T-helper 1 cell (primary cell): ENCODE measurements around the gene C16orf46.

Source experiments
- DNase-seq, 5 donors: peaks; one replicate each; pipeline ENCODE4 v3.0.0-alpha.2; 2012 to 2020

C16orf46 gene

DNA sequence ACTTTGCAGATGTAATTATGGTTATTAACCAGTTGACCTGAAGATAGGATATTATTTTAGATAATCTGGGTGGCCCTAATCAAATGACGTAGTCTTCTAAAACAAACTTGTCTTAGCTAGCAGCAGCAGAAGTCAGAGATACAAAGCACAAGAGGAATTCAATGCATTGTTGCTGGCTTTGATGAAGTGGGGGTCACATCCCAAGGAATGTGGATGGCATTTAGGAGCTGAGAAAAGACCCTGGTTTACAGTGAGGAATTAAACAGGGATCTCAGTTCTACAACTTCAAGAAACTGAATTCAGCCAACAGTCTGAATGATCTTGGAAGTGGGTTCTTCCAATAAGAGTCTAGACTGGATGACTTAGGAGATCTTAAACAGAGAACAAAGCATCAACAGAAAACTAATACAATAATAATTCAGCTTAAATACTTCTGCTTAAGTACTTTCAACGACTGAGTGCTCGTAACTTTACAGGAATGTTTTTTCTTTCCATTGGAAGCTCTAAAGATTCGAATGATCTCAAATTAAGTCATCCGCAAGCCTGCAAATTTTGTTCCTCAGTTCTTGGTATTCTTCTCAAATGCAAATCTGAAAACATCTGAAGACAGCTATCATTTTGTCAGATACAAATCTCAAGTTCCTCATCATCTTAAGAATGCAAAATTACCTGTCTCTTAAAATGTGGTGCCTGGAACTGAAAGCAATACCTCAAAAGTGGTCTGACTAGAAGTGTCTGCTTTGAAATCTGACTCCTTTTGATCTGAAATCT lies 3.3 kb downstream of the C16orf46 start:
- DNase-seq: no peak

DNA sequence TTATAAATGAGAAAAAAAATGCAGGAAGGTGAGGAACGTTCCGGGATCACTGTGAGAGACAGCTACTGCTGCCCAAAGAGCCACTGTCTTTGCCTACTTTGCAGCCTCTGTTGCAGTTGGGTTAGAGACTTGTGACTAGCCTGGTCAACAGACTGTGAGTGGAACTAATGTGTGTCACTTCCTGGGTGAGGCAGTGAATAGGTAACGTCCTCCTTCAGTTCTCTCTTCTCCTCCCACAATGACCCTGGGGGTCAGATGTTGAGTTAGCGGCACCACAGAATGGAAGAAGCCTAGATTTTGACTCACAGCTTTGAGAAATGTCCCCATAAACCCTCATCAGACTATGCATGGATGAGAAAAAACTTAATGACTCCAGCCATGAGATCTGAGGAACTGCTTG lies 5.2 kb downstream of the C16orf46 start:
- no peak for DNase-seq

DNA sequence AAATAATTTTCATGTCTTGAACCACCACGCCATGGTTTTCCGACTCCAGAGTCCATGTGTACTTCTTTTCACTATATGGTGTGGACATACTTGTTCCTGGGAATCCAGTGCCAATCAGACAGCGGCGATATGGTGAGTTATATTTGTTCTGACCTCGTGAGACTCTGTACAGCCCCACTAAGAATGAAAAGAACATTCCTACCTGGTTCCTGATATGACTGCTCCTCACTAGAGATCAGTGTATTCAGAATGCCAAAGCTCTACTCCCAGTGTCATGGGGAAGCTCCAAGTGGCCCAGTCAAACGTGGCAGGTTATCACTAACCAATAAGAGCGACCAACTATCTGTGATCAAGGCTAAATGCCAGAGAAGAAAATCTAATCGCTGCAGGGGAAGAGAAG lies 6.1 kb downstream of the C16orf46 start:
- no peak for DNase-seq

DNA sequence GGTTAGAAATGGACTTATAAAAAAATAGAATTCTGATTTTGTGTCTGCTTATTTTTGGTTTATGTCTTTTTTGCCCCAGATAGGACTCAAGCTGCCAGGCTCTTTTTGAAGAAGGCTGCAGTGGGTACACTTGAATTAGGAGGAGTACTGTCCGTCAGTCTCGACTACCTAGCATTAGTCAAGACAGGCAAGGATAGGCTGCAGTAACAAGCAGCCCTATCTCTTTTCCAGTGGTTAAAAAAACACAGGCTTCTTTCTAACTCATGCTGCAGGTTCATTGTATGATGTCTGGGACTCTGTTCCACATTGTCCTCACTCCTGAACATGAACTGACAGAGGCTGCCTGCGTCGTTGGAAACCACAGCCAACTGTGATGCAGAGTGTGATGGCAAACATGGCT lies 8.0 kb downstream of the C16orf46 start:
- no peak for DNase-seq

DNA sequence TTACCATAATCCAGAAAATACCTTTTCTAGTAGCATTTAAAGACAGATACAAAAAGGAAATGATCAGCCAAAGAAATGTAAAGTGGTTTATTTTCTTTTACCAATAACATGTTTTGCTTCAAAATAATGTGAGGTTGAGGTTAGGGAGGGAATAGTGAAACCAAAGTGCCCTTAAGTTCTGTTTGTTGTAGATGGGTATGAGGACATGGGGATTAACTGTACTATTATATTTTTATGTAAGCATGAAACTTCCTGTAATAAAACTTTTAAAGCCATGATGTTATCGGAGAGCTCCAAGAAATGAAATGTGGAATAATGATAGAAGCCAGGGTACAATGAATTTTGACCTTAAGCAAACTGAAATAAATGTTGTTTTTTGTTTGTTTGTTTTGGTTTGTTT lies 9.9 kb downstream of the C16orf46 start:
- no peak for DNase-seq

DNA sequence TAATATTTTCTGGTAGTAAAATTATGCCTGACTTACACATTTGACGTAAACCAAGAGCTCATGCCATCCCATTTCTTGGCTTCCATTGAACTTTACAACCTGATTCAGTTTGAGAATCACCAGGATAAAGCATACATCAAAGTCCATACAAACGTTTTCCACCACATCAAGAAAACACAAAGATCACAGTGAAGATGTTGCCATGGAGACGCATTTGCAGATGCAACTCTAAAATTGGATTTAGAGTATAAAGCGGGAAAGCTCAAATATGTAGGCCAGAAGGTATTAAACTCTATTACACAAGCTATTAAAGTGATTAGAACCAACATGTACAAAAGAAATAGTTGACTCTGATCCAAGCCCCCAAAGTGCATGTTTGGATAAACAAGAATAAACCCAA lies 10.4 kb downstream of the C16orf46 start:
- no peak for DNase-seq

DNA sequence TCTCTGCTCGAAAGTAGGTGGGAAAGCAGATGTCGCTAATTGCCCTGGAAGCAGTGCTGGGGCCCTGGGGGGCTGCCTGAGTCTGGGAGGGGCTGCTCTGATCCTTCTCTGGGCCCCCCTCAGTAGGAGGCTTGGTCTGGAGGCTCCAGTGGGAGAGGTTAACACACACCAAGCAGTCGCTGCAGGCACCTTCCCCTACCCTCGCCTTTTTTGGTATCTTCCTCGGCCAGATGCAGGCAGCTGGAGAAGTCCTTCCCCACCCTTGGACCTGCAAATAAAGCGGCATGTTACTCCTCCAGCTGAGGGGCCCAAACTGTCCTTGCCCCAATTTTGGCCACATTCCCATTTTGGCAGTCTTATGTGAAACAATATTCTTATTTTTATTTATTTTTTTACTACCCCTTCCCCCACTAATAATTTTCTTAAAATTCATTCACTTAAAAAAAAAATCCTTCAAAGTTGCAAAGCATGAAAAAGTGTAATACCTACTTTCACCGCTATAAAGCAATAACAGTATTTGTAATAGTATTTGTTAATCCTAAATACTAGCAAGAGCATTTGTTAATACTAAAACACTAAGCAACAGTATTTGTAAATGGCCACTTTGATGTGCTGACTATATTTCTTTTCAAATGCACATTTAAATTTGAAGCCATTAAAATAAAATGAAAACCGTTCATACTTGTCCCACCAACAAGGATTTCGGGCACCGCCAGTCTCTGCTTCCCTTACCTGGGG lies 15.0 kb downstream of the C16orf46 start:
- no peak for DNase-seq

DNA sequence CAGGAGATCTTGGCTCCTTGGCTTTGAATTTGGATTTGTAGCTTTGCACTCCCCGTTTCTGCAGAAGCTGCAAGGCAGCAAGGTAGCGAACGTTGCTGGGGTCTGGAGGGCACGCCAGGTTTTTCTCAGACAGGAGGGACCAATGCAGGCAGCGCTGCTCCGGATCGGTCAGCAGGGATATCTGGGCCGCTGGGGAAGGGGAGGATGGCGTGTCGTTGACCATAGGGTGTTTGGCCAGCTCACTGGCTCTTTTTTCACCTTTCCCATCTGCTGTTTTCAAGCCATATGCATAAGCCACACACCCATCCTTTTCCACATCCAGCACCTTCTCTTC lies 15.8 kb downstream of the C16orf46 start:
- DNase-seq: no peak

DNA sequence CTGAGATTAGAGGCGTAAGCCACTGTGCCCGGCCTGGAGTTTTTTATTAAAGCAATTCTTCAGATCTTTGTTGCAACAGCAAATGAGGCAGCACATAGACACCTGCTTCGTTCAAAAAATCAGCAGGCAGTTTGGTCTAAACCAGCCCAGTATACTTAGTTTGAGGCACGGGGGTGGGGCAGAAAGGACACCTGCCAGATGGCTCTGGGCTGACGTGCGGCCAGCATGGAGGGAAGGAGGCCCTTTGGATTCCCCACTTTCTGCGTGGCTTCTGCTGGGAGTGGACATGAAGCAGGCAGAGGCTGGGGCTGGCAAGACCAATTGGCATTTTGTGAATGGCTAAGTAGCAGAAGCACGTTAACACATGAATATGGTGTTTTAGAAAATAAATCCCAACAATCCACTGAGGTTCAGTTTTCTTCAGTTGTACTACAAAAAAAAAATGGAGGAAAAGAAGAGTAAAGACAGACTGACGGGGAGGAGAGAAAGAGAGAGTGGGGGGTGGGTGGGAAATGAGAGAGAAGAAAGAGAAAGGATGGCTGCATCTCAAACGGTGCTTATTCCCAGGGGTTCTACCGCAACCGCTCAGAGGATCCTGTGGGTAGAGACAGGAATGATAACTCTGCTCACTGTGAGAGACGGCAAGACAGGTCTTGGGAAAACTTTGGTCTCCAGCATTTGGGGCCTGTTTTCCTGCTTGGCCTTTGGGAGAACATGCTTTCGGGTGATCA lies 16.3 kb downstream of the C16orf46 start:
- no peak for DNase-seq

DNA sequence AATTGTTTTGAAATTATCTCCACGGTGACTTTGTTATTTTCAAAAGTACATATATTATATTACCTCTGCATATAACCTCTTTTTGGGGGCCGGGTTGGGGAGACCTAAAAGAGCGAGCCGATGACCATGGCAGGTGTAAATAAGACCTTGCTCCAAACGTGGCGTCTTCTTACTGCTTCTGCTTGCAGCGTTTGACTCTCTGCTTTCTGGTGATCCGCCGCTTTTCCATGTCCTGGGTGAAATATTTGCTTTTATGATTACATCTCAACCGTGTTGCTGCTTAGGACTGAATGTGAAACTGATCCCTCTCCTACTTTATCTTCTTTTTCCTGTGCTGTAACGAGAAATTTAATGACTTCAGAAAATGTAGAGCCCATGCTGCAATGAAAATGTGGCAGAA lies 23.3 kb downstream of the C16orf46 start:
- no peak for DNase-seq

DNA sequence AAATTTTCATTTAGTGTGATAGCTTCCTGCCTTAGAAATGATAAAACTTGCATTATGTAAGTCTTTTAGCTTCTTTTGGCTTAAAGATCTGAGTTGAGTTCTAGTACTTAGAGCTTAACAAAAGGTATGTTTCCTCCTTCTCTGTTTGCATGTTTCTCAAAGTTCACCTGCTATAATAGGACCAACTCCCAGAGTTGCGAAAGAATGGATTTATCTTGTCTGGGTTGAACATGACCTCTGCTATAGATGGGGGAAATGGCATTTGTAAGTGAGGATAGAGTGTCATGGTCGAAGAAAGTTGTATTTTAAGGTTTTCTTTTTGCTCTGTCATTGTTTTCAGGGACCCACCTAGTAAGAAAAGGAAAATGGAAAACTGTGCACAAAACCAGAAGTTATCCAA lies 34.2 kb downstream of the C16orf46 start:
- no peak for DNase-seq

DNA sequence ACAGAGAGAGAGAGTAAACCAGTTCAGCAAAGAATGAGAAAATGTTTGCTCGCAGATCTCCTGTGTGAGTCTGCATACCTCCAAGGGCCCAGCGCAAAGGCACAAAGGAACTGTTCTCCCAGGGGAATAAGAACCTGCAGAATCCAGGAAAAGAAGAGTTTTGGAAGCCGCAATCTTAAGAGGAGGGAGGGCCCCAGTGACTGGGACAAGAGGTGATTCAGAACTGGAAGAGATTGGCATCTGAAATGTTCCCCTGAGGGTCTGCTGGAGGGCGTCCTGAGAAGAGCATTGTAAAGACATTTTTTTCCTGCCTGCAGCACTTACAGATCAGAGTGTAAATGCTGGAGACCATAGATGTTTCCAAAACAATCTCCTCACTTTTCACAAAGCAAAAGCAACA lies 35.3 kb downstream of the C16orf46 start:
- DNase-seq: no peak

DNA sequence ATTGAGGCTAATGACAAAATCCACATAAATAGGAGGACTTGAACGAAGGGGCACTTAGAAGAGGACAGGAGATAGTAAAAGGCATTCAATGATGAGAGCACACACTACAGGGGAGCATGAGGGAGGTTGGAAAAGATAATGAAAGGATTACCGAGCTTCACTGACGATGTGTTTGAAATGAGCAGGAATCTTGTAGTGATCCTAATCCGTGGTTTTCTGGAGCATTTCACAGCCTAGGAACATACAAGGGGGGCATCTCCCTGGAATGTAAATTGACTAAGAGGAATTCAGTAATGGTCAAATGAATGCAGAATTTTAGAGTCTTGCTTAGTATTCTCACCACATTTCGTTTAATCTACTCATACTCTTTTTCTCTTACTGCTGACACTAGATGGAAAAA lies 36.2 kb downstream of the C16orf46 start:
- DNase-seq: no peak

DNA sequence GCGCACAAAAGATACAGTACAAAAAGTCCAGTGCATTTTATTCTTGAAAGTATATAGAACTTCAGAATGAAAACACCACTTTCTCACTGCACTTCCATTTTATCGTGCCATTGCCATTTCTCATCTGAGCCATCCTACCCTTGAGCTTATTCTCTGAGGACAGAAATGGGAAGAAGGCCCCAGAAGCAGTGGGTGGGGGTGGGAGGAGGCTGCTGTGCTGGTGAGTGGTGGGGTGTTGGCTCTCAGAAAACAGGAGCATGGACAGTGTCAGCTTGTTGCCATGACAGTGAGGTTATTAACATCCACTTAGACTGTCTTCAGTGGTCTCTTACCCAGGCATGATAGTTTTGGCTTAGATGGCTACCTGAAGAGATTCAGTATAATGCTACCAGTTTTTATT lies 36.9 kb downstream of the C16orf46 start:
- DNase-seq: no peak

DNA sequence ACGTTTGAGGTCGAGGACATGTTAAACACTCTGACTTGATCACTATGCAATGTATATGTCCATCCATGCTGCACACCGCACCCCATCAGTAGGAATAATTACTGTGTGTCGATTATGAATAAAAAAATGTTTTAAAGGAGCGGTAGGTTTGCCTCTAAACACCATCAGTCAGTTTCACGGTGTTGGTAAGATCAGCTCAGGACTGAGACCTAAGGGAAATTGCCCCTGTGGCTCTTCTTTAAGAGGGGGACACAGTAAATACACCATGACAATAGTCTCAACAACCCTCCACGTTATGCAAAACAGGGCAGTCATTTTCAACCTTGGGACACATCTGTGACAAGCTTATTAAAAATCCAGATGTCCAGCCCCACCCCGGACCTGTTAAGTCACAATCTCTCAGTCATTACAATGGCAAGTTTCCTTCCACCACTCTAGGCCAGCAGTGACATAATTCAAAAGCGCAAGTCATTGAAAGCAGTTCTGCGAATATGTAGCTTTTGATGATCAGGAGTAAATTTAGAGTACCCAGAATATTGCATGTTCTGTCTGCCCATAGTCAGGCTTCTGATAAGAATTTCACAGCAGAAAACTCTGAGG lies 40.2 kb downstream of the C16orf46 start:
- DNase-seq: peak in 1 of 5 donors; percentile 10

DNA sequence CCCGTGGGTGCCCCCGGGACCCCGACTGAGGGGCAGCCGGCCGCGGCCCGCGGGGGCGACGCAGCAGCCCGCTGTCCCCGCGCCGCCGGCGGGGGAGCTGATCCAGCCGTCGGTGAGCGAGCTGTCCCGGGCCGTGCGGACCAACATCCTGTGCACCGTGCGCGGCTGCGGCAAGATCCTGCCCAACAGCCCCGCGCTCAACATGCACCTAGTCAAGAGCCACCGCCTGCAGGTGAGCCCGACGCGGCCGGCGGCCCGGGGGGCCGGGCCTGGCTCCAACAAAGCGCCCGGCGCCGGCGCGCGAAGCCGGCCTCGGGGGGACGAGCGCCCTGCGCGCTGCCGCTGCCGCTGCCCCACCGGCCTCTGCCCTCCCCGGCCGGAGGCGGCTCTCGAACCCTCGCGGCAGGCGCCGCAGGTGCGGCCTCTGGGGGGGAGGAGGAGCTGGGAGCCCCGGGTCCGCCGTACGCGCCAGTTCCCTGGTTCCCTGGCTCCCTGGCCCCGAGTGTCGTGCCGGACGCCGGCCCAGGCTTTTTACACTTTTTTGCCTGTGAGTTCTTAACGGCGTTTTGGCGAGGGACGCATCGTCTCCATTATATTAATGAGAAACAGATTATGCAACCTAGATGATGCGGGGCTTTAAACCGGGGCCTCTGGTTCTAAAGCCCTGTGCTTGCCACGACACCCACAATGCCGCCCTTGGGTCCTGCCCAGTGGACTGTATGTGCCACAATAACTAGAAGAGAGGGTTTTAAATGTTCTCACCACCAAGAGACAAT lies 40.9 kb downstream of the C16orf46 start:
- DNase-seq: peak in 4 of 5 donors; percentile 27 to 54 (median 34)

DNA sequence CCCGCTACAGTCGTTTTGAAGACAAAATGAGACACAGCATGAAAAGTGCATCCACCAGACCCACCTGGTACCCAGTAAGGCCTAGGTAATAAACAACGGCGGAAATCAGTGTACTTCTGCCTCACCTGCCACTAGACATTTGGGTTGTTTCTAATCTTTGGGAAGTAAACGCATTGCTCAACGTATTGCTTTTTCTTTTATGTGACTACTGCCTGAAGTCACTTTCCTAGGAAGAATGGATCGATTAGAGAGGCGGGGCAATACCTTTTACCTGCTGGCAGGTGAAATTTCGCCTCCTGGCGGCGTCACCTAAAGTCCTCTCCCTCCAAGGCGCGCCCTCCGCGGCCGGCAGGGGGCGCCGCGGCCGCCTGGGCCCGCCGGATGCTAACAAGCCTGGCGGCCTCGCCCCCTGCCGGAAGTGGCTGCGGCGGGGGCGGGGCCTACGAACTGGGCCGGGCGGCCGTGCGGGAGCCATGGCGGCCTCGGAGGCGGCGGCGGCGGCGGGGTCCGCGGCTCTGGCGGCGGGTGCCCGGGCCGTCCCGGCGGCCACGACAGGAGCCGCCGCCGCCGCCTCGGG lies 41.6 kb downstream of the C16orf46 start, which contains the start of gene ATMIN:
TSS of gene ATMIN (plus strand) at position 445 of the 577 bp plus-strand sequence. CDS start at position 474, 29 bp downstream.
- peak; percentile 80 to 93 (median 83) for DNase-seq

DNA sequence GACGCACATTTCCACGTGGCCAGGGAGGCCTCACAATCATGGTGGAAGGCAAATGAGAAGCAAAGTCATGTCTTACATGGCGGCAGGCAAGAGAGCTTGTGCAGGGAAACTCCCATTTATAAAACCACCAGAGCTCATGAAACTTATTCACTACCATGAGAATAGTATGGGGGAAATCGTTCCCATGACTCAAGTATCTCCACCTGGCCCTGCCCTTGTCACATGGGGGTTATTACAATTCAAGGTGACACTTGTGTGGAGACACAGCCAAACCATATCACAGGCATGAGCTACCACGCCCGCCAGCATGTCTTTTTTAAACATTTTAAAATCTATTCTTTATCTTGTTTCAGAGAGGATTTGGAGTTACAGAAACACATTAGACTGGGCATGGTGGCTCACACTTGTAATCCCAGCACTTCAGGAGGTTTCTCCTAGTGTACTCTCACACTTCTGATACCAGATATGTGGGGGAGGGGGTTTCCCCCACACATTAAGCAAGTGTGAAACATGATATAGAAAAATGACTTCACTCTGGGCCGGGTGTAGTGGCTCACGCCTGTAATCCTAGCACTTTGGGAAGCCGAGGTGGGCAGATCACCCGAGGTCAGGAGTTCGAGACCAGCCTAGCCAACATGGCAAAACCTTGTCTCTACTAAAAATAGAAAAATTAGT lies 47.0 kb downstream of the C16orf46 start:
- no peak for DNase-seq

DNA sequence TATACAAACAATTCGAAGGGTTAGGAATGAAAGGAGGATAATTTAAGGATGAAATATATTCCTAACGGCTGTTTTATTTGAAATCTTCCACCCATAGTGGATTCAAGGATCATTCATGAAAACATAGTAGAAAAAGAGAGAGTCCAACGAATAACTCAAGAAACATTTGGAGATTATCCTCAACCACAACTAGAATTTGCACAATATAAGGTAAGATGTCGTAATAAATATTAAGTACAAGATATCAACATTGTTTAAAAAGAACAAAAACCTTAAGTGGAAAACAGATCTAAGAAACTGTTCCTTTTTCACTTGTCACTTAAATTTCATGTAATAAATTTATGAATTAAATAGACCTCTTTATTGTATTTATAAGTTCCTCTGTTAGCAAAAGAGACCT lies 50.6 kb downstream of the C16orf46 start:
- no peak for DNase-seq

DNA sequence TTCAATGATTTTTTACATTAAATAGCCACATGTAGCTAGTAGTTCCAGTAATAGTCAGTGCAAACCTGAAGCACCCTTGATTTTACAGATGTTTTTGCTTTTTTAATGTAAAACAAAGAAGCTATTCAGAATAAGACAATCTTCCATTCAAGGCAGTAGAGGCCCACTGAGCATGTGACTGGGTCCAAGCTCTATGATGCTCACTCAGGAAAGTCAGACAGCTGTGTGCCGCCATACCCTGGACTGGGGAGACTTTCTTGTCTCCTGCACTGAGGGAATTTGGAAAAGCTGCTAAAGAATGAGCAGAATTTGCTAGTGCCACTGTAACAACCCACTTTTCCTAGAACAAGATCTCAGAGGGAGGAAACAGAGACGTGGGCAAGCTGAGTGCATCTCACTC lies 58.5 kb downstream of the C16orf46 start:
- no peak for DNase-seq

DNA sequence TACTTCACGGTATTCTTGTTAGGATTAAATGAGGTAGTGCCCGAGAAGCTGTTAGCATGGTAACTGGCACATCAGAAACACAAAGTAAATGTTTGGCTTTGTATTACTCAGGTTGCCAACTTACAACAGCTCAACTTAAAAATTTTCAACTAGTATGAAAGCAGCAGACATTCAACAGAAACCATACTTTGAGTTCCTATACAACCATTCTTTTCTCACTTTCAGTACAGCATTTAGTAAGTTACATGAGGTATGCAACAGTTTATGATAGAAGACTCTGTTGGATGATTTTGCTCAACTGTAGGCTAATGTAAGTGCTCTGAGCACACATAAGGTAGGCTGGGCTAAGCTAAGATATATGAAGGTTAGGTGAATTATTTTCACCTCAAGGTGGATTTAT lies 62.4 kb downstream of the C16orf46 start:
- no peak for DNase-seq

DNA sequence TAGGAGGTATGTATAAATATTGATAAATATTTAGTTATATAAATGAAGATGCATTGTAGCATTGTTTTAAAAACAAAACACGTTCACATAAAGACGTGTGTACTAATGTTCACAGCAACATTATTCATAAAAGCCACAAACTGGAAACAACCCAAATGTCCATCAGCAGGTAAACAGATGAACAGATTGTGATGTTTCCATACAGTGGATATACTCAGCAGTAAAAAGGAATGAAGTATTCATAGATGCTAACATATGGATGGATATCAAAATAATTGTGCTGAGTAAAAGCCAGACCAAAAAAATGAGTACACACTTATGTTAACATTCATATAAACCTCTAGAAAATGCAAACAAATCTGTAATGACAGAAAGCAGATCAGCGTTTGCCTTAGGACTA lies 64.1 kb downstream of the C16orf46 start:
- no peak for DNase-seq
